CD4-positive, alpha-beta T cell treated with Interleukin-17A for 4 hours (primary cell): ENCODE measurements around the gene CENPH.
"Not testable (repeated sequence)": the region's sequence is repeated elsewhere in the genome, so short reads cannot be mapped to it uniquely, and the experiment has no call there.

Experiments
- DNase-seq: peaks from one replicate; pipeline ENCODE4 v3.0.0-alpha.2; 2020; ENCODE audit warnings: mixed read lengths

CENPH gene

DNA sequence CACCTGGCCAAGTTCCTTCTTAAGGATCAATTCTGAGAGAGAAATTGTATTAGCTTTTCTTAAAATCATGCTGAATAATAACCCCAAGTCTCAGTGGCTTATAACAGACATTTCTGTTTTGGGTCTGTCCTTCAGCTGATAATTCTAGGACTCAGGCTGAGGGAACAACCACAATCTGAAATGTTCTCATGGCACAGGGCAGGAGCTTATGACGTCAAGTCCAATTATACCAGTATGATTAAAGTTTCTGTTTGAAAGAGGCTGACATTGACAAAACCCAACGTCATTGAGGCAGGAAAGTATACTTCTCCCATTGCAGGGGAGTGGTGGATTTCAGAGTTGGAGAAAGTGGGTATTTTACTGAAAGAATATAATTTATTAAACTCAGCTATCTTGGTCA lies 21.8 kb downstream of the CENPH start:
- no peak for DNase-seq

DNA sequence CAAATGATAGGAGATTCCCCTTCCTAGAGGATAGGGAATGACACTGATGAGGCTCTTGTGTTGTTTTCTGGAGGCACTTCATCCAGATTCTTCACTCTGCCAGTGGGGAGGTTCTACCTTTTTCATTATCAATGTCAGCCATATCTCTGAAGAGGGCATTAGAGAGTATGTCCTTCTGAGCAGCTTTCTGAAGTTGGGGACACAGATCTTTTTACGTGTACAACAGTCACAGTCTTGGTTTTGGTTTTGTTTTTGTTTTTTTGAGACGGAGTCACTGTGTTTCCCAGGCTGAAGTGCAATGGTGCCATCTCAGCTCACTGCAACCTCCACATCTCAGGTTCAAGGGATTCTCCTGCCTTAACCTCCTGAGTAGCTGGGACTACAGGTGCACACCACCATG lies 22.6 kb downstream of the CENPH start:
- DNase-seq, result no peak

DNA sequence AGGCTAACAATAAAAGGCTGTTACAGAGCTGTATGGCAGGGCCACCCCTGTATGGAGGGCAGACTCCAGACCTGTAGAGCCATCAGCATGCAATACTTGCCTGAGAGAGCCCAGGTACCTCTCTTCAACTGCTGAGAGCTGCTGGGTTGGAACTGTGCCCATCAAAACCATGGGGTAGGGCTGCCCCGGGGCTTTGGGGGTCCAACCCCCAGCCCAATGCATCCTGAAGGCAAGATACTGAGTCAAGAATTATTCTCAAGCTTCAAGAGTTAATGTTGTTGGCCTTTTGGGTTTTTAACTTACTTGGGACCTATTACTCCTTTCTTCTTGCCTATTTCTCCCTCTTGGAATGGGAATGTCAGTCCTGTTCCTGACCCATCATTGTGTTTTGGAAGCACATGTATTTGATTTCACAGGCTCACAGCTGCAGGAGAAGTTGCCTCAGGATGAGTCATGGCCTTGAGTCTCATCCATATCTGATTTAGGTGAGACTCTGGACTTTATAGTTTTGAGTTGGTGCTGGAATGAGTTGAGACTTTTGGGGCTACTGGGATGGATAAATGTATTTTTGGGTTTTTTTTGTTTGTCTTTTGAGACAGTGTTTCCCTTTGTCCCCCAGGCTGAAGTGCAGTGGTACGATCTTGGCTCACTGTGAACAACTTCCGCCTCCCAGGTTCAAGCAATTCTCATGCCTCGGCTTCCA lies 24.3 kb downstream of the CENPH start:
- no peak for DNase-seq

DNA sequence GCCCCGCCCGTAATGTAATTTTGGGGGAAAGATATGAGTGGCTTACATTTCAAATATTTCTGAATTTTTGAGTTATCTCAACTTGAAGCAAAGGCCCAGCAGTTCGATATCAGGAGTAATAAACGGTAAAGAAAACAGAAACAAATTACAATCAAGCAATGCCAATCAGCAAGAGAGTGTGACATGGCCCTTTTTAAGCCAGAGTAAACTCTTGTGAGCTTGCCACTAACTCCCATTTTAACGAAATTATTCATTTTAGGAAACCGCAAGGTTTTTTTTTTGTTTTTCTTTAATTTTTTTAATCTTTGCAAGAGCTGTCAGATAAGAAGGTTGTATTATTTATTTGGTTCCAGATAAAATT lies 27.7 kb downstream of the CENPH start:
- peak; percentile 4 for DNase-seq

DNA sequence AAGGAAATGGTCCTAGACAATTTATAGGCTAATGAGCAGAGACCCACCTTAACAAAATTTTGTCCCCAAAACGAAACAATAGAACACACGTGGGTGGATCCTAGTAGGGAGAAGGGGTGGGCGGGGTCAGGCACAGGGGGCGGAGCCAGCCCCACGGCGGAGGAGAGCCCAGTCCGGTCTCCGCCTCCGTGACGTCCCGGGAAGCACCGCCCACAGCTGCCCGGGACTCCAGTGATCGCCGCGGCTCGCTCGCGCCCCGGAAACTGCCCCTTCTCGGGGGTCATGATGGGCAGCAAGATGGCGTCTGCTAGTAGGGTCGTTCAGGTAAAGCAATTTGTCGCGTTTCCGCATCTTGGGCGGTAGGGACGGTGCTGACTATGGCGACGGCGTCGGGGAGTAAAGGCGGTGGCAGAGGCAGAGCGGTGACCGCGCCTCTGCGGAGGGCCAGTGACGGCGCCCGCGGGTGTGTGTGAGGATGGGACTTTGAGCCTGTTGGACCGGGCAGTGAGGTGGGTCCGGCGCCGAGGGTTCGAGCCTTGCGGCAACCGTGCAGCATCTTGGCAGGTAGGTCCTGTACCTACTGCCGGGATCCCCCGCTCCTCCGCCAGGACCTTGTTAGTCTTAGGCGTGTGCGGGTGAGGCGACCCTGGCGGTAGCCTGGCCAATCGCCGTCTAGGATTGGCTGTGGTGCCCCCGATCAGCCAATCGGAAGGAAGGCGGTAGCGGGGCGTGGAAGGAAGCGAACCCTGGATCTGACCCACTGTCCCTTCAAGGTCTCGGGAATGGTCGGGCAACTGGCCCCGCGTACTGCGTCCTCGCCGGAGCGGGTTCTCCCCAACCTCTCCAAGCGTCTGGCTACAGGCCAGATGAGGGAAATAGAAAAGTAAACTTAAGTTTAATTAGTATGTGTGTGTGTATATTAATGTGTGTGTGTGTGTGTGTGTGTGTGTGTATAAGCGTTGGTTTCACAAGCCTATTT lies 28.5 kb downstream of the CENPH start:
- peak; percentile 99 for DNase-seq

DNA sequence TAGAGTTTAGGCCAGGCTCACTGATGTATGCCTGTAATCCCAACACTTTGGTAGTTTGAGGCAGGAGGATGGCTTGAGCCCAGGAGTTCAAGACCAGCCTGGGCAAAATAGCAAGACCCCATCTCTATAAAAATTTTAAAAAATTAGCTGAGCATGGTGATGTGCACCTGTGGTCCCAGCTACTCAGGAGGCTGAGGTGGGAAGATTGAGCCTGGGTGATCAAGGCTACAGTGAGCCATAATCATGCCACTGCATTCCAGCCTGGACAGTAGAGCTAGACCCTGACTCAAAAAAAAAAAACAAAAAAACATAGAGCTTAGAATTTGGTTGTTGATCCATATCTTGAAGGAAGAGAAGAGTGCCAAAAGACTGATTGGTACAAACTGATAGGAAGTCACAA lies 30.6 kb downstream of the CENPH start:
- no peak for DNase-seq

DNA sequence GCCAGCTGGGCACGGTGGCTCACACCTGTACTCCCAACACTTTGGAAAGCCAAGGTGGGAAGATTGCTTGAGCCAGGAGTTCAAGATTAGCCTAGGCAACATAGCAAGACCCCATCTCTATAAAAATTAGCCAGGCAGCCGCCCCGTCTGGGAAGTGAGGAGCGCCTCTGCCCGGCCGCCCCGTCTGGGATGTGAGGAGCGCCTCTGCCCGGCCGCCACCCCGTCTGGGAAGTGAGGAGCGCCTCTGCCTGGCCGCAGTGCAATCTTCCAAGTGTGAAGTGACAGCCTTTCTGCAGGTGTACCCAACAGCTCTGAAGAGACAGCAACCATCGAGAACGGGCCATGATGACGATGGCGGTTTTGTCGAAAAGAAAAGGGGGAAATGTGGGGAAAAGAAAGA lies 31.0 kb downstream of the CENPH start:
- DNase-seq, result not testable (repeated sequence)

DNA sequence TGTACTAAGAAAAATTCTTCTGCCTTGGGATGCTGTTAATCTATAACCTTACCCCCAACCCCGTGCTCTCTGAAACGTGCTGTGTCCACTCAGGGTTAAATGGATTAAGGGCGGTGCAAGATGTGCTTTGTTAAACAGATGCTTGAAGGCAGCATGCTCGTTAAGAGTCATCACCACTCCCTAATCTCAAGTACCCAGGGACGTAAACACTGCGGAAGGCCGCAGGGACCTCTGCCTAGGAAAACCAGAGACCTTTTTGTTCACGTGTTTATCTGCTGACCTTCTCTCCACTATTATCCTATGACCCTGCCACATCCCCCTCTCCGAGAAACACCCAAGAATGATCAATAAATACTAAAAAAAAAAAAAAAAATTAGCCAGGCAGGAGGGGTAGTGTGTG lies 31.4 kb downstream of the CENPH start:
- DNase-seq, result not testable (repeated sequence)

DNA sequence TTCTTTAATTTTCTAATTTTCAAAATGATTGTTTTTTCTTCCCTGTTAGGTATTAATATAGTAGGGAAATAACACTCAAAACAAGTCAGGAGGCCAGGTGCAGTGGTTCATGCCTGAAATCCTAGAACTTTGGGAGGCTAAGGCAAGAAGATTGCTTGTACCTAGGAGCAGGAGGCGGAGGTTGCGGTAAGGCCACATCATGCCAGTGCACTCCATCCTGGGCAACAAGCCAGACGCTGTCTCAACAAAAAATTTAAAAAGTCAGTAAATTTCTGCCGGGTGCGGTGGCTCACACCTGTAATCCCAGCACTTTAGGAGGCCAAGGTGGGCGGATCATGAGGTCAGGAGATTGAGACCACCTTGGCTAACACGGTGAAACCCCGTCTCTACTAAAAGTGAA lies 35.1 kb downstream of the CENPH start:
- DNase-seq, result no peak

DNA sequence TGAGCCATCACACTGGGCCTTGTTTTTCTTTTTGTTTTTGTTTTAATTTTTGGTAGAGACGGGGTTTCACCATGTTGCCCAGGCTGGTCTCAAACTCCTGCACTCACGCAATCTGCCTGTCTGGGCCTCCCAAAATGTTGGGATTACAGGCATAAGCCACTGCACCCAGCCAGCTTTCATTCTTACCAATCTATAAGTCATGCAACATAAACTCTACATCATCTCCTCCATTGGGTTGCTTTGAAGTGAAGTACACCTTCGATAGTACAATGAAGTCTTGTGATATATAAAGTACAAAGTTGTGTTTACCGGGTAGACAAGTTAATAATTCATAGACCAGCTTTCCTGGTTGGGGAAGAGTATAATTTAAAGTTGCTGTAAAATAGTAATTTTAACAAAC lies 36.5 kb downstream of the CENPH start:
- DNase-seq, result no peak

DNA sequence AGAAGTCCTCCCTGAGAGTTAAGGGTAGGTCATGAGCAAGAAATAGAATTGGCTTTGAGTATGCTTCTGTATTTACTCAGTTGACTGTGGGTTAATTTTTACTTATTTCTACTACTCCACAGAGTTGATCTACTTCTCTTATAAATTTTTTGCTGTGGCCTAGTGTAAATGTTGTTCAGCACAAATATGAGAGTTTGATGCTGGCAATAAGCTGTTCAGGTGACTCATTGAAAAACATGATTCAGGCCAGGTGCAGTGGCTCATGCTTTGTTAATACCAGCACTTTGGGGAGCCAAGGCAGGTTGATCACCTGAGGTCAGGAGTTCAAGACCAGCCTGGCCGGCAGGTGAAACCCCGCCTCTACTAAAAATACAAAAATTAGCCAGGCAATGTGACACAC lies 40.8 kb downstream of the CENPH start:
- DNase-seq, result no peak

DNA sequence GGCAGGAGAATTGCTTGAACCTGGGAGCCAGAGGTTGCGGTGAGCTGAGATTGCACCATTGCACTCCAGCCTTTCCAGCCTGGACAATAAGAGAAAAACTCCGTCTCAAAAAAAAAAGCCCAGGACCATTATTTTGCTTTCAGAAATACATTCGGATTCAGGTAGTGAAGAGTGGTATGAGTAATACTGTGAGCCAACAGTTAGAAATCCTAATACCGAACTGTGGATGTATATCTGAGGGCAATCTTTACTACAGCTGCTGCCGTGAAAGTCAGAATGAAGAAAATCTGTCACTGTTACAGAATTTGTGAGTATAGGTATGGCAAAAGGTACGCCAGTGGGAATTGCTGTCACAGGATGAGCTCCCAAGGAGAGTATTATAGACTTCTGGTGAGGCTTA lies 41.9 kb downstream of the CENPH start:
- no peak for DNase-seq

DNA sequence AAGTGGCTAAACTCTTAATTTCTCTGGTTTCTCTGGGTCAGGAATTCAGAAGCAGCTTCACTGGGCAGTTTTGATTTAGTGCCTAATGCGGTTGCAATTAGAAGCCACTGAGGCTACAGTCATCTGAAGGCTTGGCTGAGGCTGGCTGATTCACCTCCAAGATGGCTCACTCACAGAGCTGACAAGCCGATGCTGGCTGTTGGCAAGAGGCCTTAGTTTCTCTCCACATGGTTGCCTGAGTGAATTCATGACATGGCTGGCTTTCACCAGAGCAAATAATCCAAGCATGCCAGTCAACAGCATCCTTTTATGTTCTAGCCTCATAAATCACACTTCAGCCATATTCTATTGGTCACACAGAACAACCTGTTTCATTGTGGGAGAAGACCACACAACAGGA lies 42.5 kb downstream of the CENPH start:
- DNase-seq, result no peak

DNA sequence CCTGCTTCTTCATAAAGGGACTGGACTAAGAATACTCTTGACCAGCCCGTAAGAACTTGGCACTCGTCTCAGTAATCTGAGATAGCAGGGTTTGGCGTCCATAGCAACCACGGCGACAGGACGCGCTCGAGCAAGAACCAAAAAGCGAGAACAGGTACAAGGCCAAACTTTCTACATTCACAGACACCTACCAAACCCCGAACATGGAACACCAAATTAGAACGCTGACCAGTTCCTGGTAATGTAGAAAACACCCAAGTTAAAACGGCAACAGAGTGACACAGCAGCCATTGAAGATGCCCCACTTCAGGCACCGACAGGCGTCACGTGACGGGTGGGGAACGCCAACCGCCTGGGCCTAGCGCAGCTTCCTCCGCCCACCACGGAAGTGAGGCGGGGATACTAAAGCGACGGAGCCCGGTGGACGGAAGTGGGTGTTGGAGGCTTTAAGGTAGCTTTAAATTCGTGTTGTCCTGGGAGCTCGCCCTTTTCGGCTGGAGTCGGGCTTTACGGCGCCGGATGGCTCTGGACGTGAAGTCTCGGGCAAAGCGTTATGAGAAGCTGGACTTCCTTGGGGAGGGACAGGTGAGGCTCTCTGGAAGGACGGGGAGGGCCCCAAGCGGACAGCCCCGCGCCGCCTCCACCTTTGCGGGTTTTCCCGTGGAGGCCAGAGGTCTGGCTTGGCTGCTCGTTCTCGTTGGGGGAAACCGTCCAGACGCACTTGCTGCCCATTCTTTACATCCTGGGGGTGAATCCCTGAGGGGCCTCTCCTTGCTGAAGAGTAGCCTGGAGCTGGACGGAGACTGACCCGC lies 45.3 kb downstream of the CENPH start, which contains the start of gene CDK7:
Gene CDK7, plus strand, starts transcription at position 430 of the 812 bp plus-strand sequence. Its CDS starts 90 bp downstream, at position 520.
- DNase-seq, result peak; percentile 91

DNA sequence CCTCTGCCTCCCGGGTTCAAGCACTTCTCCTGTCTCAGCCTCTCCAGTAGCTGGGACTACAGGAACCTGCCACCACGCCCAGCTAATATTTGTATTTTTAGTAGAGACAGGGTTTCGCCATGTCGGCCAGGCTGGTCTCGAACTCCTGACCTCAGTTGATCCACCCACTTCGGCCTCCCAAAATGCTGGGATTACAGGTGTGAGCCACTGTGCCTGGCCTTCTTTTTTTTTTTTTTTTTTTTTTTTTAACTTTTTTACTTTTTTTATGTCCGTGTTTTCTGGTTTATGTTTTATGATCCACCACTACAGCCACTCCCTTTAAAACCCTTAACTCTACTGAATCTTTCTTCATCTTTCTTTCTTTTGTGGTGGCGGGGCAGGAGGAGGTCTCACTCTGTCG lies 47.4 kb downstream of the CENPH start:
- not testable (repeated sequence) for DNase-seq

DNA sequence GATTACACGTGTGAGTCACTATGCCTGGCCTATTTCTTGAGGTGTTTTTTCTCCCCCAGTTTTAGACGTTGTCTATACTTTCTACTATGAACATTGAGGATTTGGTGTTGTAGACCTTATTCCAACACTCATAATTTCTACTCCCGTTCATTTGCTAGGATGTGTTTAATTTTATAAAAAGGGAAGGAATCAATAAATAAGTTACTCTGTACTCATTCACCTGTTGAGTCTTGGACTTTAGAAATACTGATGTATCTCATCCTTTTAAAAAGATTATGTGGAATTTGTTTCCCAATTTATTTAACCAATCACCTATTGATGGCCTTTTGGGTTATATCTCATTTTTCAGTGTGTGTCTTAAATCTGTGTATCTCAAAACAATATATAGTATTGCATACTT lies 48.5 kb downstream of the CENPH start:
- no peak for DNase-seq

DNA sequence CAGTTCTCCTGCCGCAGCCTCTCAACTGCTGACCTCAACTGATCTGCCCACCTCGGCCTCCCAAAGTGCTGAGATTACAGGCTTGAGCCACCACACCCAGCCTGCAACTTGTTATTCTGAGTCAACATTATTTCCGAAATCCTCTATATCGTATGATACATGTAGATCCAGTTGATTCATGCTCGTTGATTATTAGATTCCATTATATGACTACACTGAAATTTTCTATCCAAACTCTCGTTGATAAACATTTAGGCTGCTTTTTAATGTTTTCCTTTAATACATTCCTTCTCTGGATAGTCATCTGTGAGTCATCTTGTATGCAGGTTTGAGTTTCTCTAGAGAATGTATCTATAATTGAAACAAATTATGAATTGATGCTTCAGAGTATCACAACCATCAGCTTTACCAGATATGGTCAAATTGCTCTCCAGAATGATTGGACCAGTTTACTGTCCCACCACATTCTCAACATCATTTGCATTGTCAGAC lies 49.4 kb downstream of the CENPH start:
- no peak for DNase-seq

DNA sequence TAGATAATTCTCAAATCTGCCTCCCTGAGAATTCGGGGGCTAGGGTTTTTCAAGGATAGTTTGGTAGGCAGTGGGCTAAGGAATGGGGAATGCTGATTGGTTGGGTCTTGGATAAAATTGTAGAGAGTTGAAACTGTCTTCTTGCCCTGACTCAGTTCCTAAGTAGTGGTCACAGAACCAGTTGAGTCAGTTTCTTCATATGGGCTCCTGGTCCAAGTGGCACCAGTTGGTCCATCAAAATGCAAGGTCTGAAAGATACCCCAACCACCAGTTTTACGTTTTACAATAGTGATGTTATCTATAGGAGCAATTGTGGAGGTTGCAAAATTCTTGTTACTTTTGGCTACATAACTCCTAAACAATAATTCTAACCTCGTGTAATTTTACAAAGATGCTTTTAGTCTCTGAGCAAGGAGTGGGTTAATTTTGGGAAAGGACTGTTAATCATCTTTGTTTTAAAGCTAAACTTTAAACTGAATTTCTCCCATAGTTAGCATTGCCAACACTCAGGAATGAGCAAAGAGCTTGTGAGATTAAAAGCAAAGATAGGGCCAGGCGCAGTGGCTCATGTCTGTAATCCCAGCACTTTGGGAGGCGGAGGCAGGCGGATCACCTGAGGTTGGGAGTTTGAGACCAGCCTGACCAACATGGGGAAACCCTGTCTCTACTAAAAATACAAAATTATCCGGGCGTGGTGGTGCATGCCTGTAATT lies 53.0 kb downstream of the CENPH start:
- no peak for DNase-seq

DNA sequence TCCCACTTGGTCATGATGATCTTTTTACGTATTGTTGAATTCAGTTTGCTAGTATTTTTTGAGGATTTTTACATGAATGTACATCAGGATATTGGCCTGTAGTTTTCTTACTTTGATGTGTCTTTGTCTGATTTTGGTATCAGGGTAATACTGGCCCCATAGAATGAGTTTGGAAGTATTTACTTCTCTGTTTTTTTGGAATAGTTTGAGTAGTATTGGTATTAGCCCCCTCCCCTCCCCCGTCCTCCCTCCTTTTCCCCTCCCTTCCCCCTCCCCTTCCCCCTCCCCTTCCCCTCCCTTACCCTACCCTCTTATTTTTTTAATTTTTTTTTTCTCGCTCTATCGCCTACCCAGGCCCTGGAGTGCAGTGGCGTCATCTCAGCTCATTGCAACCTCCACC lies 55.6 kb downstream of the CENPH start:
- no peak for DNase-seq

DNA sequence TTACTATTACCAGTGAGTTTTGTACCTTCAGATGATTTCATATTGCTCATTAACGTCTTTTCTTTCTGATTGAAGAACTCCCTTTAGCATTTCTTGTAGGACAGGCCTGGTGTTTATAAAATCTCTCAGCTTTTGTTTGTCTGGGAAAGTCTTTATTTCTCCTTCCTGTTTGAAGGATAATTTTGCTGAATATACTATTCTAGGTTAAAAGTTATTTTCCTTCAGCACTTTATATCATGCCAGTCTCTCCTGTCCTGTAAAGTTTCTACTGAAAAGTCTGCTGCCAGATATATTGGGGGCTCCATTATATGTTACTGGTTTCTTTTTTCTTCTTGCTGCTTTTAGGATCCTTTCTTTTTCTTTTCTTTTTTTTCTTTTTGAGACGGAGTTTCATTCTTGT lies 58.6 kb downstream of the CENPH start:
- no peak for DNase-seq

DNA sequence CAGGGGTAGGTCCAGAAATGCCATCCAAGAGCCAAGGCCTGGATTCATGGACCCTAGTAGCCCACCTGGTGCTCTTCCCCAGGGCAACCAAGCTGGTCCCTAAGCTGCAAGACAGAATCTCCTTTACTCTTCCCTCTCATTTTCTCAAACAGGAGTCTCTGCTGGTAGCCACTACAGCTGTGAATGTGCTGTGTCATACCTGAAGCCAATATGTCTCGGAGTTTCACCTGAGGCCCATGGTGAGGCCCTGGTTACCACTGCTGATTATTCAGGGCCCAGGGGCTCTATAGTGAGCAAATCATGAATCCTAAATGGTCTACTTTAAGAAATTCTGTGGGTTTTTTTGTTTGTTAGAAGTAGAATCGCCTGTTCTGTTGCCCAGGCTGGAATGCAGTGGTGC lies 61.2 kb downstream of the CENPH start:
- DNase-seq, result no peak

DNA sequence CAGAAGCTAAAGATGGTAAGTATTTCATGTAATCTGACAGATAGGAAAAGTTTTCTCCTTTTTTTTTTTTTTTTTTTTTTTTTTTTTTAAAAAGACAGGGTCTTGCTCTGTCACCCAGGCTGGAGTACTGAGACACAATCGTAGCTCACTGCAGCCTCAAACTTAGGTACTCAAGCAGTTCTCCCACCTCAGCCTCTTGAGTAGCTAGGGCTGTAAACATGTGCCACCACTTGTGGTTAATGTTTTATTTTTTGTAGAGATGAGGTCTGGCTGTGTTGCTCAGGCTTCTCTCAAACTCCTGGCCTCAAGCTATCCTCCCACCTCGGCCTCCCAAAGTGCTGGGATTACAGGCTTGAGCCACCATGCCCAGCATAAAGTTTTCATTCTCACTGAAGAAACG lies 63.1 kb downstream of the CENPH start:
- DNase-seq, result no peak
